GM12878 (cell line): Measurements from ENCODE around the gene ANTXR2. TPM values are rescaled to one million over a fixed set of nuclear protein-coding genes. Genes with fewer than 3 reads are reported as not detected.

ENCODE experiments used
- ATF2 ChIP-seq: IDR thresholded peaks from 2 replicates; pipeline ENCODE4 v1.6.1; 2012; ENCODE audit warnings: low read length, inconsistent platforms
- BCL3 ChIP-seq: IDR thresholded peaks from 2 replicates; pipeline ENCODE4 v1.6.1; 2011; ENCODE audit warnings: borderline replicate concordance, low read depth, mild to moderate bottlenecking, moderate library complexity, low read length; ENCODE audit not compliant: insufficient read depth, poor library complexity, severe bottlenecking
- EGR1 ChIP-seq, 2 experiments: IDR thresholded peaks; 1 replicate in 1 of 2; 2 replicates in 1 of 2; pipeline ENCODE4 v1.6.1; 2011 to 2012; ENCODE audit warnings: low read depth in 2 of 2, low read length in 2 of 2, borderline replicate concordance in 1 of 2, mild to moderate bottlenecking in 1 of 2, moderate library complexity in 1 of 2
- EZH2 ChIP-seq: IDR thresholded peaks from 2 replicates; pipeline ENCODE4 v1.6.1; 2012; ENCODE audit warnings: low read depth, mild to moderate bottlenecking, control low read depth, inconsistent platforms, low read length, borderline replicate concordance; ENCODE audit not compliant: control insufficient read depth
- IRF5 ChIP-seq: fragments of 450-650 bp; IDR thresholded peaks from 2 replicates; pipeline ENCODE4 v1.6.1; 2017; ENCODE audit warnings: borderline replicate concordance
- NR2F1 ChIP-seq: fragments of 450-650 bp; conservative IDR thresholded peaks from 2 replicates; pipeline ENCODE4 v1.6.1; 2017; ENCODE audit warnings: mild to moderate bottlenecking
- RAD21 ChIP-seq: IDR thresholded peaks from 2 replicates; pipeline ENCODE4 v1.6.1; 2011; ENCODE audit warnings: mild to moderate bottlenecking, low read depth, low read length, moderate library complexity; ENCODE audit not compliant: insufficient read depth
- RBBP5 ChIP-seq: fragments of 200-600 bp; sonication (generic); conservative IDR thresholded peaks from 2 replicates; pipeline ENCODE4 v1.6.1; 2016
- RCOR1 ChIP-seq: conservative IDR thresholded peaks from 2 replicates; pipeline ENCODE4 v1.6.1; 2012; ENCODE audit warnings: low read depth, low read length, improper control_type of control experiment
- SIN3A ChIP-seq: IDR thresholded peaks from 2 replicates; pipeline ENCODE4 v1.6.1; 2012; ENCODE audit warnings: low read depth, low read length, improper control_type of control experiment
- TBL1XR1 ChIP-seq: IDR thresholded peaks from 2 replicates; pipeline ENCODE4 v1.6.1; 2012; ENCODE audit warnings: low read depth, low read length, improper control_type of control experiment
- WRNIP1 ChIP-seq: IDR thresholded peaks from 2 replicates; pipeline ENCODE4 v1.6.1; 2011; ENCODE audit warnings: low read depth, low read length, improper control_type of control experiment, borderline replicate concordance
- YBX1 ChIP-seq: fragments of 450-650 bp; IDR thresholded peaks from 2 replicates; pipeline ENCODE4 v1.6.1; 2016; ENCODE audit warnings: antibody characterized with exemption
- ZBTB4 ChIP-seq: fragments of 450-650 bp; formaldehyde crosslinking; IDR thresholded peaks from 2 replicates; pipeline ENCODE4 v1.4.0; 2022; ENCODE audit warnings: mild to moderate bottlenecking, moderate library complexity
- ZNF217 ChIP-seq: fragments of 450-650 bp; IDR thresholded peaks from 2 replicates; pipeline ENCODE4 v1.6.1; 2017; ENCODE audit warnings: antibody characterized with exemption, mild to moderate bottlenecking
- polyA plus RNA-seq, 11 experiments: library from polyadenylated mRNA; depleted of rRNA in 4 of 11; unstranded in 6 of 11; stranded (reverse) in 5 of 11; fragments of >200 nt; fragmentation: Nextera tagmentation in 4 of 11; fragmentation: Illumina TruSeq in 1 of 11; extraction: Ambion mirVana in 4 of 11; extraction: Trizol in 1 of 11; gene quantifications; 1 replicate in 1 of 11; 2 replicates in 10 of 11; pipeline versions ENCODE4 v1.2.1 to v1.2.3, GENCODE V29; 2011 to 2016; ENCODE audit warnings: inconsistent platforms in 2 of 11, missing spikeins in 2 of 11, low read depth in 1 of 11
- total RNA-seq, 4 experiments: library from RNA; depleted of rRNA in 3 of 4; stranded (reverse); fragments of >200 nt in 3 of 4; fragmentation: Illumina TruSeq in 1 of 4; extraction: Trizol in 1 of 4; gene quantifications; 2 replicates each; pipeline versions ENCODE4 v1.2.1 to v1.2.3, GENCODE V29; 2013 to 2021

Gene ANTXR2
- total and polyA plus RNA-seq, 10 of the 15 experiments (the other 5 are each of a cell fraction or from before 2014, with no cell fraction given), result 1.4 to 8.9 (median 5.7) TPM

- no peak for TF ChIP-seq SIN3A
- TF ChIP-seq EZH2, result no peak
- TF ChIP-seq ZBTB4 (CRISPR knock-in tag), result no peak
- TF ChIP-seq RAD21, result no peak
- 0 out of 2 replicates have a peak, but pooled peaks have one; percentile 42 for TF ChIP-seq NR2F1
- 0 out of 2 replicates have a peak, but pooled peaks have one; percentile 75 for TF ChIP-seq ZNF217
- no peak for TF ChIP-seq RCOR1
- peak; percentile 58; the same call in 1 of the 2 replicates for TF ChIP-seq ATF2
- TF ChIP-seq WRNIP1, result no peak
- no peak for TF ChIP-seq IRF5
- no peak for TF ChIP-seq EGR1 (IDR thresholded peaks at IDR 0.05; ENCODE audit: borderline replicate concordance in 1 of 2, low read depth in 2 of 2, low read length in 2 of 2)
- no peak for TF ChIP-seq RBBP5
- TF ChIP-seq YBX1, result no peak
- no peak for TF ChIP-seq BCL3
- no peak for TF ChIP-seq TBL1XR1
Observed at GRCh38 chr4:80007745-80008149, 65.3 kb downstream of the ANTXR2 start (continued).
